ENCODE results near the gene CITED4.

The CITED4 gene

GRCh38 chr1:40838980-40839942 lies 22.9 kb downstream of the CITED4 start:
- peak in 2 of 10 donors; percentile 35 to 74 for DNase-seq
- intact Hi-C loops (cut with DNase I), result no loop called here

GRCh38 chr1:40838045-40838979 lies 23.9 kb downstream of the CITED4 start:
- DNase-seq, result peak in 2 of 10 donors; percentile 60 to 81
- intact Hi-C loops (cut with DNase I), result no loop called here

DNA sequence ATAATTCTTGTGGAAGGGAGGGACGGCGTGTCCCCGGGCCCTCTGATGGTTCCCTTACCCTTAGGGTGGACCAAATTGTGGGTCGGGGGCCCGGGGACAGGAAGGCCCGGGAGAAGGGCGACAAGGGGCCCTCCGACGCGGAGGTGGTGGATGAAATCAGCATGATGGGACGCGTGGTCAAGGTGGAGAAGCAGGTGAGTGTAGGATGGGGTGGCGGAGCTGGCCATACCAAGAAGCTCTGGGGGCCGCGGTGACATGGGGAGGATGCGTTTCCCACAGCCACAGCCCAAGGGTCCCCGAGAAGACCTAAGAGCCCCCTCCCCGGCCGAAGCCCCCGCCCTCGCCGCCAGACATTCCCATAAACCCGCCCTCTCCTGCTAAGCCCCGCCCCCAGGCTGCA lies 24.6 kb downstream of the CITED4 start:
- peak in 2 of 10 donors; percentile 27 to 62 for DNase-seq
- intact Hi-C loops (cut with DNase I), result no loop called here

DNA sequence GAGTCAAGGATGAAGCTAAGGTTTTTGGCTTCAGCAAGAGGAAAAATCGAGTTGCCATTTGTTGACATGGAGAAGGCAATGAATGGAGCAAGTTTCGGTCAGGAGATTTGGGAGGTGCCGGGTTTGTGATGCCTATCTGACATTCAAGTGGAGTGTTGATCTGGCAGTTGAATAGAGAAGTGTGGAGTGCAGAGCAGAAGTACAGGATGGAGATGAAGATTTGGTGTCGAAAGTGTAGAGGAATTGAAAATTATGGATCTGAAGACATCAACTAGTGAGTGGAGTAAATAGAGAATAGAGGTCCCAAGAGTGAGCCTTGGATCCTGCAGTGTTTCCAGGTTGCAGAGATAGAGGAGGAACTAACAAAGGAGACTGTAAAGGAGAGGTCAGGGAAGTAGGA lies 25.9 kb downstream of the CITED4 start:
- DNase-seq, result peak in 1 of 10 donors; percentile 3

GRCh38 chr1:40834968-40835545 lies 27.1 kb downstream of the CITED4 start:
- intact Hi-C loops (cut with DNase I), result no loop called here
- DNase-seq, result peak in 1 of 10 donors; percentile 3

More for the DNA sequence above, 25.9 kb downstream of the CITED4 start:
- intact Hi-C loops (cut with DNase I), result no loop called here

GRCh38 chr1:40833979-40834378 lies 28.2 kb downstream of the CITED4 start:
- DNase-seq, result peak in 2 of 10 donors; percentile 8 to 56
- intact Hi-C loops (cut with DNase I), result no loop called here

DNA sequence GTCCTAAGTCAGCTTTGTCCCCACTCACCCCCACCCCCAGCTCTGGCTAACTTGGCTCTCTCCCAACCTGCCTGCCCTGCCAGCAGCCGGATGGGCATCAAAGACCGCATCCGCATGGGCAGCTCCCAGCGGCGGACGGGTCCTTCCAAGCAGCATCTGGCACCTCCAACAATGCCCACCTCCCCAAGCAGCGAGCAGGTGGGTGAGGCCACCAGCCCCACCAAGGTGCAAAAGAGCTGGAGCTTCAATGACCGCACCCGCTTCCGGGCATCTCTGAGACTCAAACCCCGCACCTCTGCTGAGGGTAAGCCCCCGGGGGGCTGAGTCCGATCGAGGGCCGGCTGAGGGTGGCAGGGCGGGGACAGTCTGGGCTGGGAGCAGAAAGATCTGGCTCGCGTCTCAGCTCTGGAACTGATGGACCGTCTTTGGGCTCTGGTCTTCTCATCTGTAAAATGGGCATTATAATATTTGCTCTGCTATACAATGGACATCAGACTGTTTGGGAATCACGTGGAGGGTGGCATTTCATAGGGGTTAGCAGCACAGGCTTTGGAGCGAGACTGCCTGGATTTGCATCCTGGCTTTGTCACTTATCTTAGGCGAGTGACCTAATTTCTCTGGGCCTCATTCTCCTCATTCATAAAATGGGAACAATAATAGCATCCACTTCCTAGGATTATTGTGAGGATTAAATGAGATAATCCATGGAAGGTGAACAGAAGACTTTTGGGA lies 31.0 kb downstream of the CITED4 start:
- no peak for DNase-seq
- intact Hi-C loops (cut with DNase I), result no loop called here

GRCh38 chr1:40830419-40830943 lies 31.7 kb downstream of the CITED4 start:
- no peak for DNase-seq
- intact Hi-C loops (cut with DNase I), result no loop called here

- intact Hi-C loops (cut with DNase I), result no loop called here
- DNase-seq, result no peak
Observed at GRCh38 chr1:40829631-40830245, 32.4 kb downstream of the CITED4 start.

- DNase-seq, result peak in 1 of 10 donors; percentile 33
- intact Hi-C loops (cut with DNase I), result no loop called here
Observed at GRCh38 chr1:40825996-40826395, 36.2 kb downstream of the CITED4 start.

- no peak for DNase-seq
- intact Hi-C loops (cut with DNase I), result no loop called here
Observed at GRCh38 chr1:40825435-40825788, 36.8 kb downstream of the CITED4 start.

DNA sequence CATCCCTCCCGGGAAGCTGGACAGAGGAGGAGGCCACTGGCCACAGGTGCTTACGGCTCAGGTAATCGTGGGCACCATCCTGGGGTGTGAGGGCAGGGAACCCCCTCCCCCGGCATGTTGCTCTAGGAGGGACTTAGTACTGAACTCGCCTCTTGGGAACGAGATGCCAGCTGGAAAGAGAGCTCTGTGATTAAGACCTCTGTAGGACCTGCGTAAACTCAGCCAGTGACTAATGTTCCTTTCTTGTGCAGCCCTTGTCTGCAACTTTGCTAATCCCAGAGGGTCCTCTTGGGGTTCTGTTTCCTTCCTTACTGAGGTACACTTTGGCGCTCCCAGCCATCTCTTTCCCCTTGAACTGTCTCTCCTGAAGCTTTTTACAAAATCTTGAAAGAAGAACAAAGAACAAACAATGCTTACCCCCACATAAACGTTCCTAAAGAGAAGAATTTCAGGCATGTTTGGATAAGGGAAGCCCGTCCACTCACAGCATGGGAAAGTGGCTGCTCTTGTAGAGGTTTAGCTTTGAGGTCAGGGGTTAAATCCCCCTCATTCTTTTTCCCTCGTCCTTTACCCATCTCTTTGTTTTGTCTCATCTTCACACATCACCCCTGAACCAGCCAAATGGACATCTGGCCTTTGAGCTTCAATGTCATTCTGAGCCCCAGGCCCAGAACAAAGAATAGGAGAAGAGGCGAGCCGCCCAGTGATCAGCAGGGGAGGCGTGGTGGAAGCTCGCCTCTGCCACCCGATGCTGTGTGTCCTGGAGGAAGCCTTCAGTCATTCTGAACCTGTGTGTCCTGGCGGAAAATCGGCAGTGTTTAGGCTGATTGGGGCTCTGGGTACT lies 37.4 kb downstream of the CITED4 start:
- no peak for DNase-seq
- intact Hi-C loops (cut with DNase I), result no loop called here

- DNase-seq, result no peak
- intact Hi-C loops (cut with DNase I), result no loop called here
Observed at GRCh38 chr1:40823983-40824382, 38.2 kb downstream of the CITED4 start.

DNA sequence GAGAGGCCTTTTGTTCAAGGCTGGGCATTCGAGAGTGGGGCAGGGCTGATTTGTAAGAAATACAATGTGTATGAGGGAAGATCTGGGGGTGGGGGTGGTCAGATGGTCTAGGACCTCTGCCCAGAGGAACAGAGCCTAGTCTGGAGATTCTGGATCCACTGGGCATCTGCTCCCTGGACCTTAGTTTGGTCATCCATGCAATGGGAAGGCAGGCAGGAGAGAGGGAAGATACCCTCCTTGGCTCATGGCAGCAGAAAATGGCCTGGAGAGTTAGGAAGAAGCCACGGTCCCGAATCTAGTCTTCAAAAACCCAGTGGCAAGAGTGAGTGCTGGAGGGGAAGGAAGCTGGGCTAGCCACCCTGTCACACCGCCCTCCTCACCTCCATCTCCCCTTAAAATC lies 38.8 kb downstream of the CITED4 start:
- DNase-seq, result no peak
- intact Hi-C loops (cut with DNase I), result no loop called here

DNA sequence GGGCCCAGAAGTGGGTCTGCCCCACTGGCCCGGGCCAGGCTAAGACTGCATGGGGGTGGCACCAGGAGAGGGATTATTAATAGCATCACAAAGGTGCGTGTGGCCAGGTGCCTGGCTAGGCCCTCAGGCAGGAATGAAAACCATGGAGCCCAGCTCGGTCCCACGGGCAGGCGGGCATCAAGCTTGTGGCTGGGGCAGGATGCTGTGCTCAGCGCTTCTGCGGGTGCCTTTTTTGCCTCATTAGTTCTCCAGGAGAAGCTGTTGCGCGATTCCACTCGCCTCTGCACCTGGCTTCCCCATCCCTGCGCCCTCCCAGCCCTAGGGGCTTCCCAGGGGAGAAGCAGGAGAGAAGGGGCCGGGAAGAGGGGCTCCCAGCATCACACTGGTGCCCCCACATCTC lies 39.3 kb downstream of the CITED4 start:
- intact Hi-C loops (cut with DNase I), result no loop called here

DNA sequence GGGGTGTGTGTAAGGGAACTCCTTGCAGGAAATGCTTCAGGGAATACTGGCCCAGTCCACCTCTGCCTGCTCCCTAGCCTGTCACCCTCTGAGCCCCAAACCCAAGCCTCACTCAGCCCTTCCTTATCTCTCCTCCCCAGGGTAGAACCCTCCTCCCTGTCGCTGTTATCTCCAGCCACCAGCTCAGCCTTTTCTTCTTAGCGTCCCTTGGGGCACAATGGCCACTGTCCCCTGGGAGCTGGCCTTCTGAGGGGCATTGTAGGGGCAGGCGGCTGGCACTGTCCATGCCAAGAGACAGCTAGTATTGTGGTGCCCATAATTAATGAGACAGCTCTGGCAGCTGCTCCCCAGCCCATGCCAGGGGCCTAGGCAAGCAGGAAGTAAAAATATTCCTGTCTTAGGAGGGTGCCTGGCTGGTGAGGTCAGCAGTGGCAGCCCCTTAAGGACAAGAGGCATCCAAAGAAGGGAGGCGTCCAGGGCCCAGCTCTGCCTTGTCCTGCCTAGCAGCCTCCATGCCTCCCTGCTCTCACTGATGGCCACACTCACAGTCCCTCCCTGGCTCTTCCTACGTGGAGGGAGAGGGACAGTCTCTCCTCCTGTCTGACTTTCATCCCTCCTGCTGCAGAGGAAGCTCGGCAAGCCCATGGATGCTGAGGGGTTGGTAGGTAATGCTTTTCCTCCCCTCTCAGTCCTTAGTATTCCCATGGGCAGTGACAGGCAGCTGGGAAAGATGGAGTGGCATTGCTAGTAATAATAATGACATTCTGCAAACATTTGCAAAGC lies 41.1 kb downstream of the CITED4 start:
- intact Hi-C loops (cut with DNase I), result no loop called here
- peak in 8 of 10 donors; percentile 52 to 95 (median 66) for DNase-seq

More for the DNA sequence above, 39.3 kb downstream of the CITED4 start:
- no peak for DNase-seq

DNA sequence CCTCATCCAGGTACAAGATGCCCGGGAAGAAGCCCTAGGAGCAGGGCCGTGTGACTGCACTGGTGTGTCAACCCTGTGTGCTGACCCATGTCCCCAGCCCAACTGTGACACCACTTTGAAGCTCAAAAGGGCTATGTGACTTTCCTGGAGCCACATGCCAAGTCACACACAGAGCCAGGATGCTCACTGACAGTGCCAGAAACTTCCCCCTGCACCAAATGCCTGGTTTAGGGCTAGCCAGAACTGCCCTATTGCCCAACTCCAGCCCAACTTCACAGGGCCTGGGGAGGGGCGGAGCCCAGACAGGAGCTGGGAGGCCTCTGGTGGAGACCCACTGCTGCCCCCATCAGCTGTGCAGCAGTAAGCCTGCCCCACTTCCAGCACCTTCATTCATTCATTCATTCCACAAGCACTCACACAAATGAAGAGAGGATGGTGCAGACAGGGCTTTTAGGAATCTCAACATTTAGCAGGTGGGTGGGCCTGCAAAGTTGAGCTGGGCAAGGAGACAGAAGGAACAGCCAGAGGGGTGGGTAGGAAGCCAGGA lies 41.8 kb downstream of the CITED4 start:
- intact Hi-C loops (cut with DNase I), result no loop called here
- DNase-seq, result no peak

Measured in posterior cingulate gyrus (tissue), 11 donors.